Endothelial cell of umbilical vein (primary cell): Measurements from ENCODE around the gene CHD5.

Experiments used
- EZH2 ChIP-seq: IDR thresholded peaks from 2 replicates; pipeline ENCODE4 v1.6.1; 2012; ENCODE audit warnings: borderline replicate concordance, low read depth, mild to moderate bottlenecking, moderate library complexity, low read length, inconsistent platforms; ENCODE audit not compliant: severe bottlenecking
- FOS ChIP-seq: IDR thresholded peaks from 2 replicates; pipeline ENCODE4 v1.6.1; 2011; ENCODE audit warnings: mild to moderate bottlenecking, low read length, moderate library complexity, borderline replicate concordance; ENCODE audit not compliant: insufficient read depth
- GATA2 ChIP-seq: IDR thresholded peaks from 2 replicates; pipeline ENCODE4 v1.7.0; 2011; ENCODE audit warnings: low read depth, mild to moderate bottlenecking, moderate library complexity, mixed read lengths, low read length; ENCODE audit not compliant: insufficient read length, insufficient read depth
- JUN ChIP-seq: IDR thresholded peaks from 2 replicates; pipeline ENCODE4 v1.6.1; 2011; ENCODE audit warnings: borderline replicate concordance, low read depth; ENCODE audit not compliant: insufficient read length, insufficient read depth
- POLR2A ChIP-seq: IDR thresholded peaks from 2 replicates; pipeline ENCODE4 v1.6.1; 2012; ENCODE audit warnings: low read depth, mild to moderate bottlenecking, control low read depth, low read length
- POLR2AphosphoS5 ChIP-seq: IDR thresholded peaks from 2 replicates; pipeline ENCODE4 v1.6.1; 2012; ENCODE audit warnings: low read depth, mild to moderate bottlenecking, control low read depth, low read length, moderate library complexity; ENCODE audit not compliant: insufficient read depth
- TF ChIP-seq, protein P1 (sequence below), 2 donors: IDR thresholded peaks; 1 replicate in 1 of 2; 2 replicates in 1 of 2; pipeline ENCODE4 v1.5.1; 2011; ENCODE audit warnings: low read length in 2 of 2, mild to moderate bottlenecking in 2 of 2, moderate library complexity in 2 of 2, control low read depth in 1 of 2, inconsistent platforms in 1 of 2, low read depth in 1 of 2; ENCODE audit not compliant: insufficient read depth in 1 of 2; ENCODE audit errors: extremely low read depth in 1 of 2
- TF ChIP-seq, protein P2 (sequence below): IDR thresholded peaks from 2 replicates; pipeline ENCODE4 v1.6.1; 2011; ENCODE audit not compliant: insufficient read depth, insufficient read length

DNA sequence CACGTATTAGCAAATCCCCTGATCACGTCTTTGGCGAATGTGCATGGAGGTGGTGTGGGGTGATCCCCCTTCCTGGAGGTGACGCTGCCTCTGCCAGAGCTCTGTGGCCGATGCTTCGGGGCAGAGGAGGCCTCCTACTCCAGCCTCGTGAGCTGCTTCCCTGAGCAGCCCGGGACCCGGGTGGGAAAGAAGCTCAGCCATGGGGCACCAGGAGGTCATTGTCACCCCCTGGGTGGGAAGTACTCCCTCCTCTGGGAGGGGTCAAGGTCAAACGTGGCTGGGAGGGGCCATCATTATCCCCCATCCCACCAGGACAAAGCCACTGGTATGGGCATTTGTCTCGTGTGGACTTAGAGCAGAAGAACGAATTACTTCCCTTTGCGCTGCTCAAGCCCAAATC lies 93.8 kb downstream of the CHD5 start:
- TF ChIP-seq, protein P1, sequence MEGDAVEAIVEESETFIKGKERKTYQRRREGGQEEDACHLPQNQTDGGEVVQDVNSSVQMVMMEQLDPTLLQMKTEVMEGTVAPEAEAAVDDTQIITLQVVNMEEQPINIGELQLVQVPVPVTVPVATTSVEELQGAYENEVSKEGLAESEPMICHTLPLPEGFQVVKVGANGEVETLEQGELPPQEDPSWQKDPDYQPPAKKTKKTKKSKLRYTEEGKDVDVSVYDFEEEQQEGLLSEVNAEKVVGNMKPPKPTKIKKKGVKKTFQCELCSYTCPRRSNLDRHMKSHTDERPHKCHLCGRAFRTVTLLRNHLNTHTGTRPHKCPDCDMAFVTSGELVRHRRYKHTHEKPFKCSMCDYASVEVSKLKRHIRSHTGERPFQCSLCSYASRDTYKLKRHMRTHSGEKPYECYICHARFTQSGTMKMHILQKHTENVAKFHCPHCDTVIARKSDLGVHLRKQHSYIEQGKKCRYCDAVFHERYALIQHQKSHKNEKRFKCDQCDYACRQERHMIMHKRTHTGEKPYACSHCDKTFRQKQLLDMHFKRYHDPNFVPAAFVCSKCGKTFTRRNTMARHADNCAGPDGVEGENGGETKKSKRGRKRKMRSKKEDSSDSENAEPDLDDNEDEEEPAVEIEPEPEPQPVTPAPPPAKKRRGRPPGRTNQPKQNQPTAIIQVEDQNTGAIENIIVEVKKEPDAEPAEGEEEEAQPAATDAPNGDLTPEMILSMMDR (IDR thresholded peaks at IDR 0.05; ENCODE audit: extremely low read depth in 1 of 2, insufficient read depth in 1 of 2, low read depth in 1 of 2, low read length in 2 of 2), result no peak
- TF ChIP-seq POLR2A (no peak), EZH2 (no peak), JUN (no peak), POLR2AphosphoS5 (no peak), GATA2 (no peak), FOS (no peak)
- TF ChIP-seq, protein P2, sequence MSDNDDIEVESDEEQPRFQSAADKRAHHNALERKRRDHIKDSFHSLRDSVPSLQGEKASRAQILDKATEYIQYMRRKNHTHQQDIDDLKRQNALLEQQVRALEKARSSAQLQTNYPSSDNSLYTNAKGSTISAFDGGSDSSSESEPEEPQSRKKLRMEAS, result no peak
